Suprapubic skin (tissue), 3 donors: ENCODE measurements around the gene CDH4.

ENCODE experiments used
- CTCF ChIP-seq, 2 donors: fragments of 200-600 bp in 1 of 2; fragments of 450-650 bp in 1 of 2; sonication (generic) in 1 of 2; IDR thresholded peaks; one replicate each; pipeline ENCODE4 v1.5.1; 2016 to 2019; ENCODE audit warnings: antibody characterized with exemption in 2 of 2, mild to moderate bottlenecking in 1 of 2, moderate library complexity in 1 of 2
- EP300 ChIP-seq: sonication (generic); formaldehyde crosslinking; IDR thresholded peaks from one replicate; pipeline ENCODE4 v1.6.1; 2017; ENCODE audit warnings: antibody characterized with exemption
- POLR2A ChIP-seq, 2 donors: fragments of 450-650 bp; IDR thresholded peaks; one replicate each; pipeline ENCODE4 v1.6.1; 2017; ENCODE audit warnings: antibody characterized with exemption in 2 of 2, mild to moderate bottlenecking in 2 of 2, moderate library complexity in 2 of 2

- TF ChIP-seq POLR2A (IDR thresholded peaks at IDR 0.05) (no peak), CTCF (IDR thresholded peaks at IDR 0.05) (no peak), EP300 (no peak)
Measured at GRCh38 chr20:61631751-61632150, 379.7 kb downstream of the CDH4 start.
